ENCODE data around the gene SARS1.
A peak's percentile ranks its signal among the peaks of the same experiment; 100 is the strongest.

Gene SARS1

DNA sequence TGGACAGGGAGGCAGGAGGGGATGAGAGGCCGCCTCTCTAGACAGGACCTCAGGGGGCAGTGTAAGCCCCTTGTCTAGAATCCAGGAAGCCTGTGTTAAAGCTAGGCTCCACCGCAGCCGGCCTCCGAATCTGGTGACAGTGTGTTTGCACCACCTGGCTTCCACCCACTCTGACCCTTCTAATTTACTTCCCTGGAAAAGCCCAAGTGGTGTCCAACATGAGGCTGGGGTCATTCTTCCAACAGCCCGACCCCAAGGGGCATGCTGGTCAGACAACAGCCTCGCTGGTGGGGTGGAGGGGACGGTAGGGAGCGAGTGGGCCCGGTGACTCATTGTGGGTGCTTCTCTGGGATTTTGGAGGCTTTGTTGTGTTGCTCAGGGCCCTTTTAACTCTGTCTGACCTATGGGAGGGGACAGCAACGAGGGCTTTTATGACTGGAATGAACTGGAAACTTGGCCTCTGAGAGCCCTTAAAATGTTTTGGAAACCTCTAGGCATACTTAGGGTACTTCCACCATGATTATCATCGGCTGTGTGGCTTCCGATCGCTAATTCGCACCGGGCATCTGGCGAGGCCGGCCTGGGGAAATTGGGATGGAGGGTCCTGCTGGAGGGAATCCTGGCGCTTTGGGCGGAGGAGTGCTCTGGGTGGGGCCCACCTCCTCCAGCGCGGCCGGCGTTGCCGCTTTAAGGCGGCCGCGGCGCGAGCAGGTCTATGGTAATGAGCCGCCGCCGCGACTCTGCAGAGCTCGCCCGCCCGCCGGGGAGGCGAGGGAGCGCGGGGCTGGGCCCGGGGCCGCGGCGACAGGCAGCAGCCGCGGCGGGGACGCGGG, 35.3 kb downstream of the SARS1 start, which contains the start of gene CELSR2:
TSS of gene CELSR2 (plus strand) at position 743 of the 833 bp plus-strand sequence. CDS start 541 bp downstream, outside the sequence.
- Mint-ChIP-seq H3K27ac (no peak within 1 kb of the TSS), H3K4me1 (peaks cover 39% of the 10 kb centered on the region), H3K36me3 (no peaks in the 10 kb centered on the region), H3K9me3 (no peaks in the 10 kb centered on the region), H3K4me3 (peak within 1 kb of the TSS; percentile 58)
- peak; percentile 33 to 81 for DNase-seq (ENCODE audit: low spot score in 2 of 2)
- peak; percentile 90 for ATAC-seq

GRCh38 chr1:109249654-109250401, 36.1 kb downstream of the SARS1 start:
- Mint-ChIP-seq H3K9me3 (no peaks in the 10 kb centered on the region), H3K4me1 (peaks cover 43% of the 10 kb centered on the region), H3K36me3 (no peaks in the 10 kb centered on the region), H3K4me3 (peak overlapping the region; percentile 58), H3K27ac (no peak overlapping the region)
- ATAC-seq (peak; percentile 37), DNase-seq (ENCODE audit: low spot score in 2 of 2) (no peak)

DNA sequence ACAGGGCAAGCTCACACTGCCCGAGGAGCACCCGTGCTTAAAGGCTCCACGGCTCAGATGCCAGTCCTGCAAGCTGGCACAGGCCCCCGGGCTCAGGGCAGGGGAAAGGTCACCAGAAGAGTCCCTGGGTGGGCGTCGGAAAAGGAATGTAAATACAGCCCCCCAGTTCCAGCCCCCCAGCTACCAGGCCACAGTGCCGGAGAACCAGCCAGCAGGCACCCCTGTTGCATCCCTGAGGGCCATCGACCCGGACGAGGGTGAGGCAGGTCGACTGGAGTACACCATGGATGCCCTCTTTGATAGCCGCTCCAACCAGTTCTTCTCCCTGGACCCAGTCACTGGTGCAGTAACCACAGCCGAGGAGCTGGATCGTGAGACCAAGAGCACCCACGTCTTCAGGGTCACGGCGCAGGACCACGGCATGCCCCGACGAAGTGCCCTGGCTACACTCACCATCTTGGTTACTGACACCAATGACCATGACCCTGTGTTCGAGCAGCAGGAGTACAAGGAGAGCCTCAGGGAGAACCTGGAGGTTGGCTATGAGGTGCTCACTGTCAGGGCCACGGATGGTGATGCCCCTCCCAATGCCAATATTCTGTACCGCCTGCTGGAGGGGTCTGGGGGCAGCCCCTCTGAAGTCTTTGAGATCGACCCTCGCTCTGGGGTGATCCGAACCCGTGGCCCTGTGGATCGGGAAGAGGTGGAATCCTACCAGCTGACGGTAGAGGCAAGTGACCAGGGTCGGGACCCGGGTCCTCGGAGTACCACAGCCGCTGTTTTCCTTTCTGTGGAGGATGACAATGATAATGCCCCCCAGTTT, 36.9 kb downstream of the SARS1 start:
- Mint-ChIP-seq H3K9me3 (no peaks in the 10 kb centered on the region), H3K4me3 (peak overlapping the region; percentile 40), H3K4me1 (peaks cover 51% of the 10 kb centered on the region), H3K27ac (no peak overlapping the region), H3K36me3 (no peaks in the 10 kb centered on the region)
- DNase-seq (ENCODE audit: low spot score in 2 of 2): no peak
- ATAC-seq: no peak

GRCh38 chr1:109251277-109252166, 37.8 kb downstream of the SARS1 start:
- Mint-ChIP-seq H3K27ac (no peak overlapping the region), H3K36me3 (no peaks in the 10 kb centered on the region), H3K4me1 (peaks cover 57% of the 10 kb centered on the region), H3K9me3 (no peaks in the 10 kb centered on the region), H3K4me3 (peak overlapping the region; percentile 40)
- ATAC-seq: no peak
- no peak for DNase-seq (ENCODE audit: low spot score in 2 of 2)

DNA sequence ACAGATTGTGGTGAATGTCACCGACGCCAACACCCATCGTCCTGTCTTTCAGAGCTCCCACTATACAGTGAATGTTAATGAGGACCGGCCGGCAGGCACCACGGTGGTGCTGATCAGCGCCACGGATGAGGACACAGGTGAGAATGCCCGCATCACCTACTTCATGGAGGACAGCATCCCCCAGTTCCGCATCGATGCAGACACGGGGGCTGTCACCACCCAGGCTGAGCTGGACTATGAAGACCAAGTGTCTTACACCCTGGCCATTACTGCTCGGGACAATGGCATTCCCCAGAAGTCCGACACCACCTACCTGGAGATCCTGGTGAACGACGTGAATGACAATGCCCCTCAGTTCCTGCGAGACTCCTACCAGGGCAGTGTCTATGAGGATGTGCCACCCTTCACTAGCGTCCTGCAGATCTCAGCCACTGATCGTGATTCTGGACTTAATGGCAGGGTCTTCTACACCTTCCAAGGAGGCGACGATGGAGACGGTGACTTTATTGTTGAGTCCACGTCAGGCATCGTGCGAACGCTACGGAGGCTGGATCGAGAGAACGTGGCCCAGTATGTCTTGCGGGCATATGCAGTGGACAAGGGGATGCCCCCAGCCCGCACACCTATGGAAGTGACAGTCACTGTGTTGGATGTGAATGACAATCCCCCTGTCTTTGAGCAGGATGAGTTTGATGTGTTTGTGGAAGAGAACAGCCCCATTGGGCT, 38.6 kb downstream of the SARS1 start:
- Mint-ChIP-seq H3K36me3 (no peaks in the 10 kb centered on the region), H3K4me3 (no peak overlapping the region), H3K27ac (no peak overlapping the region), H3K9me3 (no peaks in the 10 kb centered on the region), H3K4me1 (peaks cover 61% of the 10 kb centered on the region)
- DNase-seq (ENCODE audit: low spot score in 2 of 2) (no peak), ATAC-seq (no peak)

GRCh38 chr1:109252893-109253802, 39.4 kb downstream of the SARS1 start:
- Mint-ChIP-seq H3K4me1 (peaks cover 68% of the 10 kb centered on the region), H3K9me3 (no peaks in the 10 kb centered on the region), H3K4me3 (no peak overlapping the region), H3K27ac (peak overlapping the region; percentile 78), H3K36me3 (no peaks in the 10 kb centered on the region)
- ATAC-seq (no peak), DNase-seq (ENCODE audit: low spot score in 2 of 2) (no peak)

DNA sequence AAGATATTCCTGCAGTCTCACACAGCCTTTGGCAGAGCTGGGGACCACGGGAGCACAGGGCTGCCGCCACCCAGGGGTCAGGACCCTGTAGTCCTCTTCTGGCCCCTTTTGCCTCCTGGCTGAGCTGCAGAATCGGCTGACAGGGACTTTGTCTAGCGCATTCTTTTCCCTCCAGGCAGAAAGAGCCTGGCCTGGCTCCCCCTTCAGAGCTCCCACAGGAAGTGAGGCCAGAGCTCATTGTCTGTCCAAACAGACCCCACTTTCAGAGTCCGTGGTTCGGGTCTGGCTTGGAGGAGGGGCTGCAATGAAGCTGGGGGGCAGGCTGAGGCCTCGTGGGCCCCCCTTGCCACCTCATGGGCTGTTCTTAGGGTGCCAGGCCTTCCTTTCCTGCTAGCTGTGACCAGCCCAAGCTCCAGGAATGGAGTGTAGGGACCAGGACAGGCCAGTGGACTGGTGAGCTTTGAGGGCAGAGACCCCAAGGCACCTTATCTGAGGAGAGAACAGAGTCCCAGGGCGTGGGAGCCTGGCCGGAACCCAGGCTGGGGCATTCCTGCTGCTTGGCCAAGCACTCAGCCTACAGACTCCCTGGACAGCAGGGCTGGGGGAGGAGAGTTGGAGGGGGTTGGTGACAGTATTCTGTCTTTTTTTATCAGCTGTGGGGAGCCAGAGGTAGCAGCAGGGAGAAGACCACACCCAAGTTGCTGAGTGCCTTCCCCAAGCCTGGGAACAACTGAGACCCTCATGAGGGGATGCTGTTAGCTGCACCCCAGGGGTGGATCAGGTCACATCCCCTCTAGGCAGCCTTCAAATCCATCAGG, 40.3 kb downstream of the SARS1 start:
- no peak overlapping the region for H3K4me3 Mint-ChIP-seq
- peaks cover 65% of the 10 kb centered on the region for H3K4me1 Mint-ChIP-seq
- DNase-seq (ENCODE audit: low spot score in 2 of 2): no peak
- no peaks in the 10 kb centered on the region for H3K9me3 Mint-ChIP-seq
- no peak for ATAC-seq
- no peaks in the 10 kb centered on the region for H3K36me3 Mint-ChIP-seq
- H3K27ac Mint-ChIP-seq: peak overlapping the region; percentile 78

DNA sequence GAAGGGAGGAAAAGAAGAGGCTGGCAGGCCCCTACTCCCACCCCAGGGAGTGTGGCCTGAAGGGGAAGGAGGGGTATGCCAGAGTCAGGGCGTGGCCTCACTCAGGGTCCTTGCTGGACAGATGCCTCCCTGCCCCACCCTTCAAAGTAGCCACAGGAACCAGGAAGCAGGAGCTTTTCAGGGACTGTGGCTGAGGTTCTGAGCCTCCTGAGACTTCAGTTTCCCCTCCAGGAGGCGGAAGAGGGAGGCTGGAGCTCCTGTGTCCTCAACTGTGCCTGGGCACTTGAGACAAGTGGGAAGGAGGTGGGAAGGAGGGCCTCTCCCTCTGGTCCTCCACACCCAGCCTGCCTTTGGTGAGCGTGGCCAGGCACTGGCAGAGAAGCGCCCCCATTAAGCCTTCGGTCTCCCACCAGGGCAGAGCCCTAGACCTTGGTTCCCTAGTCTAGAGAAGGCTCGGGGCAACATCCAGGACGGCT, 40.9 kb downstream of the SARS1 start:
- Mint-ChIP-seq H3K4me3 (no peak overlapping the region), H3K9me3 (no peaks in the 10 kb centered on the region), H3K36me3 (no peaks in the 10 kb centered on the region), H3K4me1 (peaks cover 62% of the 10 kb centered on the region), H3K27ac (peak overlapping the region; percentile 78)
- ATAC-seq: no peak
- DNase-seq (ENCODE audit: low spot score in 2 of 2): no peak

DNA sequence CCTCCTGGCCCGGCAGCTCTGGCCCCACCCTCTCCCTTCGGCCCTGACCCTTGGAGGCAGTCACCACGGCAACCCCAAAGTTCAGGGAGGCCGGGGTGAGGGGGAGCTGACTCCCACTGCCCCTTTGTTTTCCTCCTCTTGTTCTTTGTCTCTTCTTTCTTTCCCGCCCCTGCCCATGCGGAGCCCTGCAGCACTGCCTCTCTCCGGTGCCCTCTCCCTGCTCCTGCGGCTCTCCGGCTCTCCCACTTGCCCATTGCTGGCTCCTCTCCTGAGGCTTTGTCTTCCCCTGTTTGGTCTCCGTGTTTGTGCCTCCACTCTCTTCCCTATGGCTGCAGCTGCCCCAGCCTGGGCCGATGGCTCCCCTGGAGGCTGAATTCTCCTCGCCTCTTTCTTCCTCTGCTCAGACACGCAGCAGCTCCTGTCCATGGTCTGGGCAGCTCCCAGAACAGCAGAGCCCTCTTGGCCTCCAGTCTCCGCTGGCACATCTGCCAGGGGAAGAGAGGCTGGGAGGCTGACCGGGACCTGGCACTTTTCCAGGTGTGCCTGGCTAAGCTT, 41.5 kb downstream of the SARS1 start:
- no peak for DNase-seq (ENCODE audit: low spot score in 2 of 2)
- H3K9me3 Mint-ChIP-seq: no peaks in the 10 kb centered on the region
- H3K4me1 Mint-ChIP-seq: peaks cover 62% of the 10 kb centered on the region
- H3K27ac Mint-ChIP-seq: peak overlapping the region; percentile 73
- no peak for ATAC-seq
- no peaks in the 10 kb centered on the region for H3K36me3 Mint-ChIP-seq
- no peak overlapping the region for H3K4me3 Mint-ChIP-seq

GRCh38 chr1:109255678-109256077, 42.0 kb downstream of the SARS1 start:
- Mint-ChIP-seq H3K4me1 (peaks cover 61% of the 10 kb centered on the region), H3K36me3 (no peaks in the 10 kb centered on the region), H3K9me3 (no peaks in the 10 kb centered on the region), H3K27ac (peak overlapping the region; percentile 73), H3K4me3 (no peak overlapping the region)
- DNase-seq (ENCODE audit: low spot score in 2 of 2) (no peak), ATAC-seq (no peak)

- no peak overlapping the region for H3K4me3 Mint-ChIP-seq
- peak overlapping the region; percentile 73 for H3K27ac Mint-ChIP-seq
- H3K36me3 Mint-ChIP-seq: no peaks in the 10 kb centered on the region
- peaks cover 57% of the 10 kb centered on the region for H3K4me1 Mint-ChIP-seq
- DNase-seq (ENCODE audit: low spot score in 2 of 2) (no peak), ATAC-seq (no peak)
- H3K9me3 Mint-ChIP-seq: no peaks in the 10 kb centered on the region
Measured at GRCh38 chr1:109256085-109256484, 42.4 kb downstream of the SARS1 start.

- Mint-ChIP-seq H3K9me3 (no peaks in the 10 kb centered on the region), H3K36me3 (no peaks in the 10 kb centered on the region), H3K4me1 (peaks cover 48% of the 10 kb centered on the region), H3K4me3 (no peak overlapping the region), H3K27ac (no peak overlapping the region)
- DNase-seq (ENCODE audit: low spot score in 2 of 2) (no peak), ATAC-seq (no peak)
Measured at GRCh38 chr1:109256971-109257681, 43.4 kb downstream of the SARS1 start.
